Ovary (tissue), 9 donors: Measurements from ENCODE around the gene NAALADL2. TPM values are rescaled to one million over a fixed set of nuclear protein-coding genes. Genes with fewer than 3 reads are reported as not detected.

Source experiments
- DNase-seq, 5 donors: peaks; one replicate each; pipeline ENCODE4 v3.0.0-alpha.2; 2019 to 2020
- H3K27ac ChIP-seq, 2 donors: fragments of 200-600 bp; one replicate each; pipeline versions ENCODE4 v1.5.1 to v1.8.0; 2019 to 2022
- H3K27me3 ChIP-seq: fragments of 200-600 bp; one replicate; pipeline ENCODE4 v1.8.0; 2022
- H3K36me3 ChIP-seq: fragments of 200-600 bp; sonication (generic); one replicate; pipeline ENCODE4 v1.5.1; 2019
- H3K4me1 ChIP-seq: one replicate; pipeline ENCODE4 v1.8.1; 2013; ENCODE audit warnings: mild to moderate bottlenecking, moderate library complexity; ENCODE audit not compliant: insufficient read depth
- H3K4me3 ChIP-seq: fragments of 200-600 bp; sonication (generic); one replicate; pipeline ENCODE4 v1.5.1; 2017
- H3K9me3 ChIP-seq, 2 donors: fragments of 200-600 bp in 1 of 2; sonication (generic) in 1 of 2; one replicate each; pipeline versions ENCODE4 v1.5.1 to v1.8.1; 2013 to 2019; ENCODE audit warnings: mild to moderate bottlenecking in 1 of 2, moderate library complexity in 1 of 2
- CTCF ChIP-seq, 3 donors: fragments of 450-650 bp in 2 of 3; fragments of 200-600 bp in 1 of 3; IDR thresholded peaks; one replicate each; pipeline versions ENCODE4 v1.5.1 to v1.8.0; 2016 to 2022; ENCODE audit warnings: antibody characterized with exemption in 3 of 3, mild to moderate bottlenecking in 1 of 3
- EP300 ChIP-seq: sonication (generic); formaldehyde crosslinking; IDR thresholded peaks from one replicate; pipeline ENCODE4 v1.6.1; 2017; ENCODE audit warnings: antibody characterized with exemption
- POLR2A ChIP-seq: fragments of 450-650 bp; IDR thresholded peaks from one replicate; pipeline ENCODE4 v1.6.1; 2017; ENCODE audit warnings: antibody characterized with exemption, mild to moderate bottlenecking, moderate library complexity
- WGBS, 3 donors: extraction: QIAGEN DNeasy Blood & Tissue Kit in 1 of 3; methylation state at CpG; one replicate each; pipeline versions ENCODE4 v1.1.5 to v1.1.7; 2013 to 2017; 5-methylcytosine and 5-hydroxymethylcytosine counted together
- intact Hi-C, 4 donors: fragments of 100-400 bp; cut with DNase I; formaldehyde crosslinking; loops; one replicate each; pipeline versions ENCODE4 v1.11.0 to v1.15.1; 2022 to 2023
- polyA plus RNA-seq, 2 donors: library from polyadenylated mRNA; stranded (reverse); fragments of 200-250 nt in 1 of 2; fragments of 350-450 nt in 1 of 2; fragmentation: Illumina TruSeq in 1 of 2; extraction: RNeasy Lipid Tissue Mini Kit (QIAGEN cat#74804) in 1 of 2; gene quantifications; one replicate each; pipeline ENCODE4 v1.2.3, GENCODE V29; 2013 to 2014
- total RNA-seq, 7 donors: library from RNA; depleted of rRNA in 2 of 7; stranded (reverse); fragments of >200 nt in 2 of 7; fragmentation: NEBNext Ultra II Directional in 3 of 7; extraction: Animal tissue kit (Norgen Biotek cat#: 25700) in 3 of 7; gene quantifications; one replicate each; pipeline versions ENCODE4 v1.1.0 to v1.2.4, GENCODE V29; 2016 to 2023
- donor health status: DM: no; HTN: no; CAD: no; lungs with moderate emphysema.
- donor health status: DM: no; HTN: no; CAD: no.
- donor health status: Bipolar disorder and iron deficiency.
- donor health status: DM: yes; HTN: yes; CAD: no.
- donor health status: DM: no; HTN: no; CAD: no.
- donor health status: DM: yes; HTN: yes; CAD: no.

Gene NAALADL2
- total and polyA plus RNA-seq, 9 donors = 2.3 to 29.3 (median 15.2) TPM

GRCh38 chr3:174945276-174945675 lies 86.1 kb downstream of the NAALADL2 start:
- no peak overlapping the region for H3K27ac ChIP-seq
- H3K4me3 ChIP-seq = no peak overlapping the region
- H3K9me3 ChIP-seq = no peaks in the 10 kb centered on the region
- DNase-seq = no peak
- H3K36me3 ChIP-seq = no peaks in the 10 kb centered on the region
- H3K27me3 ChIP-seq = no peaks in the 10 kb centered on the region
- no peaks in the 10 kb centered on the region for H3K4me1 ChIP-seq
- 56 to 70% (median 63%) methylated on average over 2 of the region's 2 CpGs for WGBS, 3 donors
- intact Hi-C loops = no loop called here
- TF ChIP-seq EP300 (no peak), CTCF (IDR thresholded peaks at IDR 0.05) (no peak), POLR2A (no peak)

GRCh38 chr3:174945951-174946350 lies 86.8 kb downstream of the NAALADL2 start:
- no peak overlapping the region for H3K27ac ChIP-seq
- no peak for DNase-seq
- H3K9me3 ChIP-seq = no peaks in the 10 kb centered on the region
- TF ChIP-seq CTCF (IDR thresholded peaks at IDR 0.05) (no peak), EP300 (no peak), POLR2A (no peak)
- no peaks in the 10 kb centered on the region for H3K4me1 ChIP-seq
- H3K27me3 ChIP-seq = no peaks in the 10 kb centered on the region
- H3K4me3 ChIP-seq = no peak overlapping the region
- intact Hi-C loops = no loop called here
- 90 to 98% (median 92%) methylated on average over 2 of the region's 2 CpGs for WGBS, 3 donors
- H3K36me3 ChIP-seq = no peaks in the 10 kb centered on the region

GRCh38 chr3:174949523-174949922 lies 90.4 kb downstream of the NAALADL2 start:
- Histone ChIP-seq H3K36me3 (no peaks in the 10 kb centered on the region), H3K4me3 (no peak overlapping the region), H3K27me3 (no peaks in the 10 kb centered on the region), H3K27ac (no peak overlapping the region), H3K9me3 (no peaks in the 10 kb centered on the region), H3K4me1 (no peaks in the 10 kb centered on the region)
- 45 to 59% (median 51%) methylated on average over 2 of the region's 2 CpGs for WGBS, 3 donors
- TF ChIP-seq POLR2A (no peak), CTCF (IDR thresholded peaks at IDR 0.05) (no peak), EP300 (no peak)
- intact Hi-C loops = no loop called here
- no peak for DNase-seq

GRCh38 chr3:174951034-174951433 lies 91.9 kb downstream of the NAALADL2 start:
- Histone ChIP-seq H3K27ac (no peak overlapping the region), H3K4me1 (no peaks in the 10 kb centered on the region), H3K36me3 (no peaks in the 10 kb centered on the region), H3K4me3 (no peak overlapping the region), H3K9me3 (no peaks in the 10 kb centered on the region), H3K27me3 (no peaks in the 10 kb centered on the region)
- WGBS, 3 donors = 58 to 77% (median 70%) methylated on average over 3 of the region's 3 CpGs
- no peak for DNase-seq
- intact Hi-C loops = no loop called here
- TF ChIP-seq CTCF (IDR thresholded peaks at IDR 0.05) = no peak
- TF ChIP-seq EP300 = no peak
- TF ChIP-seq POLR2A = no peak
